GM20431 (cell line): Measurements from ENCODE around the gene NPHP1.
"Not testable (repeated sequence)": the region's sequence is repeated elsewhere in the genome, so short reads cannot be mapped to it uniquely, and the experiment has no call there.

Experiments used
- in situ Hi-C: fragments of 300-500 bp; cut with MseI, MboI; formaldehyde crosslinking; loops from one replicate; pipeline ENCODE4 v1.15.0; 2020; ENCODE audit warnings: low sequenced_read_pairs; ENCODE audit not compliant: unreplicated experiment

Gene NPHP1

DNA sequence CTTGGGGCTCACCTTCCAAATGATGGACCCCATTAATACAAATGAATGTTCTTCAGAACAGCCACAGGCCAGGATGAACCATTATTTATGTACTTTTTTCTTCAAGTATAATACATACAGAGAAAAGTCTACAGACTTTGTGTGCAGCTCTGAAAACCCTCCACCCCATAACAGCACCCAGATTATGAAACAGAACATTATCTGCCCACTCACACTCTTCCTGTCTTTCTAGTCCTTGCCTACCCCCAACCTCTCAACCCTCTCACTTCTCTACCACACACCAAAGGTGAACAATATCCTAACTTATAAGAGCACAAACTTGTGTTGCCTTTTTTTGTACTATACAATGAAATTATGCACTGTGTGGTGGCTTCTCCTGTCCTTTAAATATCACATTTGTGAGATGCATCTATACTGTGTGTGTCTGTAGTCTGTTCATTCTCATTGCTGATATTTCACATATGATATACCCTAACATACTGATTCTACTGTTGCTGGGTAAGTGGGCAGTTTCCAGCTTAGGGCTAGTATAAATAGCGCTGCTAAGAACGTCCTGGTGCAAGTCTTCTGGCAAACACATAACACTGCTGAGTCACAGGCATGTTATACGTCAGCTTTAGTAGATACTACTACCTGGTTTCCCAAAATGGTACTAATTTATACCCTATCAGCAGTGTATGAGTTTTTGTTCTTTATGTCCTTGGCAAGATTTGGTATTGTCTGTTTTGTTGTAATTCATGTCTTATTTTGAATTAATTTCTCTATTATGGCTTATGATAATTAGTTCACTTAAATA lies 1.0 kb upstream of the NPHP1 start:
- in situ Hi-C loops: no loop called here

DNA sequence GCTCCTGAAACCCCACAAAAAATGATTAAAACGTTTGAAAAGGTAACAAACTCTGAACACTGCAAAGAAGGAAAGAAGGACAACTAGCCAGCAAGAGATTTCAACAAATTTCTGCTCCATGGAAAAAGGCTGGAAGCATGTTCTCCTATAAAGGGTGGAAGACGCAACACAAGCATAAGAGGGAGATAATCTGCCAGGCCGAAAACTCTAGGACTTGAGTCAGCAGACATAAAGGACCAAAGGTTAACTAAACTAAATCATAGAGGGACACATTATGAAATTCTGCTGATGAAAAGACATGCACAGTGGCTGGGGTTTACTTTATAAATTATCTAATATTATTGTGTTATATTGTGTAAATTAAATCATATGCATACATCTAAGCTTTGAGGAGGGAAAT lies 6.8 kb downstream of the NPHP1 start:
- in situ Hi-C loops: no loop called here

DNA sequence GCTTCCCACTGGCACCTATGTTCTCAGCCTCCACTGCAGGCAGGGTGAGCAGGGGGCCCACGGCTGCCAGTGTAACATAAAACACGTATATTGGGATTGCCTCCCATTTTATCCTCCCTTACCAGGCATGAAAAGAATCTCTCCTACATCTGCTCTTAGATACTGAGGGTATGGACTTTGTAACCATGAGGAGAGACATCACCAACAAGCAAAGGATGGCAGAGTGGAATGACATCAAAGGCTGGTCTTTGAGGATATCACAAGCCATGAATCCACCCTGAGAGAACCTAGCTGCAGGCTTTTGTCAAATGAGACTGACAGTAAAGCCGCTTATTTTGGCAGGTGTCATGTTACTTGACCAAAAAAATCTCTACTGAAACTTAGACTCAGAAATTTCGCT lies 7.4 kb downstream of the NPHP1 start:
- in situ Hi-C loops: no loop called here

GRCh38 chr2:110190169-110190568 lies 14.6 kb downstream of the NPHP1 start:
- in situ Hi-C loops: not testable (repeated sequence)

DNA sequence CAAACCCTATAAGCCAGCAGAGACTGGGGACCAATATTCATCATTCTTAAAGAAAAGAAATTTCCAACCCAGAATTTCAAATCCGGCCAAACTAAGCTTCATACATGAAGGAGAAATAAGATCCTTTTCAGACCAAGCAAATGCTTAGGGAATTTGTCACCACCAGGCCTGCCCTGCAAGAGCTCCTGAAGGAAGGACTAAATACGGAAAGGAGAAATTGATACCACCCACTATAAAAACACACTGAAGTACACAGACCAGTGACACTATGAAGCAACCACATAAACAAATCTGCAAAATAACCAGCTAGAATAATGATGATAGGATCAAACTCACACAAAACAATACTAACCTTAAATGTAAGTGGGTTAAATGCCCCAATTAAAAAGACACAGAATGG lies 22.4 kb downstream of the NPHP1 start:
- in situ Hi-C loops: no loop called here

DNA sequence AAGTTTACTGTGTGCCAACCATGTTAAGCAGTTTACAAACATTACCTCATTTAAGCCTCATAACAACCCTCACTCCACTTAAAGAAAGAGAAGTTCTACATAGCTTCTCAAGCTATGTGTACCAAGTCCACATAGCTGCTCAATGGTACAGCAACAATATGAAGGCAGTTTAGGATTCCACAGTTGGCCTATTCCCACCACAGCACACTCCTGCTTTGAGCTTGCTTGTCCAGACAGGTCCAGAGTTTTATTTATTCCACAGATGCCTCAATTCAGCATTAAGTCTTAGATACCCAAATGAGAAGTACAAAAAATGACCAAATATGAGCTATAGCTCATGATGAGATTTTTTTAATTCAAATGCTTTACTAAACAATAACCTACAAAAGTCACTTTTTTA lies 24.8 kb downstream of the NPHP1 start:
- in situ Hi-C loops: no loop called here

- in situ Hi-C loops: no loop called here
Measured at GRCh38 chr2:110173523-110173922, 31.3 kb downstream of the NPHP1 start.

DNA sequence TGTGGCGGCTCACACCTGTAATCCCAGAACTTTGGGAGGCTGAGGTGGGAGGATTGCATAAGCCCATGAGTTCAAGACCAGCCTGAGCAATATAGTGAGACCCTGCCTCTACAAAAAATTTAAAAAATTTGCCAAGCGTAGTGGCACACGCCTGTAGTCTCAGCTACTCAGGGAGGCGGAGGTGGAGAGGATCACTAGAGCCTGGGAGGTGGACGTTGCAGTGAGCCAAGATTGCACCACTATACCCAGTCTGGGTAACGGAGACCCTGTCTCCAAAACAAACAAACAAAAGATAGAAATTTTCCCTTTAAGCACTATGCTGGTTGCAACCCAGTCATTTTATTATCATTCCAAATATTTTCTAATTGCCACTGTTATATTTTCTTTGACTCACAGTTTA lies 32.3 kb downstream of the NPHP1 start:
- in situ Hi-C loops: no loop called here

DNA sequence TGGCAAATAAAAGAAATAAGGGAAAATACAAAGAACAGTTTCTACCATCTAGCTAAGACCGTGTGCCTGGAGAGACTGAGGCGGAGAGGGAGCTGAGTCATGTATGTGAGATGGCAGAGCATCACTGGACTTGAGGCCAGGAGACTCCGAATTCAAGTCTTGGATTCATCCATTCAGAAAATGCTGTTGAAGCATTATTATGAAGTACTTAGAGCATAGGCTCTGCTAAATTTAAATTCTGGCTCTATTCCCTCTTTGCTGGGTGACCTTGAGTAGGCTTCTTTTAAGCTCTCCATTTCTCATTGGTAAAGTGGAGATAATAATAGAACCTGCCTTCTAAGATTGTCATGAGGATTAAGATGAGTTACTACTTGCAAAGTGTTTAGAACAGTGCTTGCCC lies 34.7 kb downstream of the NPHP1 start:
- in situ Hi-C loops: no loop called here

- in situ Hi-C loops: no loop called here
Measured at GRCh38 chr2:110167326-110168000, 37.4 kb downstream of the NPHP1 start.

DNA sequence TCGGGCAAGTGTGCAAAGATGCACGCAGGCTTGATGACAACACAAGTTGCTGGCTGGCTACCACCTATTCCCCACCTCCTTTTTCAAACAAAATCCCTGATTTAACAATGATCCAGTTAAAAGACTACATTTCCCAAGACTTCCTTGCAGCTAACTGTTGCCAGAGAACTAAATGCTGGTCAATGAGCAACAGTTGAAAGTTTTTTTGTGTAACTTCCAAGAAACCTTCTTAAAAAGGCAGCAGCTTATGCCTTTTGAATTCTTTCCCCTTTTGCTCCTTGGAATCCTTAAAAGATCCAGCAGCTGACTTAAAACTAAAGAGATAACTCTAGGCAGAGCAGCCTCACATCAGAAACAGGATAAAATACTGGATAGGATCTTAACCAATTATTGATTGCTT lies 38.5 kb downstream of the NPHP1 start:
- in situ Hi-C loops: no loop called here

- in situ Hi-C loops: no loop called here
Measured at GRCh38 chr2:110157153-110157793, 47.5 kb downstream of the NPHP1 start.

DNA sequence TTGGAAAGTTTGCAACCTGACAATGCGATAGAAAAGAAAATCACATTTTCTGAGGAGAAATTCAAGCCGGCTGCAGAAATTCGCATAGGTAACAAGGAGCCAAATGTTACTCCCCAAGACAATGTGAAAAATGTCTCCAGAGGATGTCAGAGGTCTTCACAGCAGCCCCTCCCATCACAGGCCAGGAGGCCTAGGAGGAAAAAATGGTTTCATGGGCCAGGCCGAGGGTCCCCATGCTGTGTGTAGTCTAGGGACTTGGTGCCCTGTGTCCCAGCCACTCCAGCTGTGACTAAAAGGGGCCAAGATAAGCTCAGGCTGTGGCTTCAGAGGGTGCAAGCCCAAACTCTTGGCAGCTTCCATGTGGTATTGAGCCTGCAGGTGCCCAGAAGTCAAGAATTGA lies 50.0 kb downstream of the NPHP1 start:
- in situ Hi-C loops: not testable (repeated sequence)

- in situ Hi-C loops: not testable (repeated sequence)
Measured at GRCh38 chr2:110154188-110154587, 50.6 kb downstream of the NPHP1 start.

DNA sequence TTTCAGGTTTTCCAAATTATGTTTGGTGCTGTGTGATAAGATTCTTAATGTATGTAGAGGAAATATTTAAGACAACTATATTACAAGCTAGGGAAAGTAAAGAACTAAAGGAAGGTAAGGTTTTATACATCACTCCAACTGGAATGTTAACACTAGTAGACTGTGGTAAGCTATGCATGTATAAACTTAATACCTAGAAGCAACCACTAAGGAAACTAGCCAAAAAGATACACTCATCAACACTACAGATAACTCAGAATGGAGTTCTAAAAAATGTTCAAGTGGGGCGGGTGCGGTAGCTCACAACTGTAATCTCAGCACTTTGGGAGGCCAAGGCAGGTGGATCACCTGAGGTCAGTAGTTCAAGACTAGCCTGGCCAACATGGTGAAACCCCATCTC lies 51.4 kb downstream of the NPHP1 start:
- in situ Hi-C loops: no loop called here

DNA sequence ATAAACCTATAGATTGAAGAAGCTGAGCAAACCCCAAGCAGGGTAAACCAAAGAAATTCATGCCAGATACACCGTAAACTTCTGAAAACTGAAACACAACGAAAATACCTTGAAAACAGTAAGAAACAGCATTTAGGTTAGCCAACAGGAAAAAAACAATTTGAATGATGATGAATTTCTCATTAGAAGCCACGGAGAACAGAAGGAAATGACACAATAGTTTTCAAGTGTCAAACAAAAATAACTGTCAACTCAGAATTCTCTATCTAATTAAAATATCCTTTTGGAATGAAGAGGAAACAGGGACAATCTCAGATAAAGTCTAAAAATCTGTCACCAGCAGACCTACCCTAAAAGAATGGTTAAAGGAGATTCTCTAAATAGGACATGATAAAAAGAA lies 51.9 kb downstream of the NPHP1 start:
- in situ Hi-C loops: no loop called here

GRCh38 chr2:110149330-110150220 lies 55.2 kb downstream of the NPHP1 start:
- in situ Hi-C loops: no loop called here

DNA sequence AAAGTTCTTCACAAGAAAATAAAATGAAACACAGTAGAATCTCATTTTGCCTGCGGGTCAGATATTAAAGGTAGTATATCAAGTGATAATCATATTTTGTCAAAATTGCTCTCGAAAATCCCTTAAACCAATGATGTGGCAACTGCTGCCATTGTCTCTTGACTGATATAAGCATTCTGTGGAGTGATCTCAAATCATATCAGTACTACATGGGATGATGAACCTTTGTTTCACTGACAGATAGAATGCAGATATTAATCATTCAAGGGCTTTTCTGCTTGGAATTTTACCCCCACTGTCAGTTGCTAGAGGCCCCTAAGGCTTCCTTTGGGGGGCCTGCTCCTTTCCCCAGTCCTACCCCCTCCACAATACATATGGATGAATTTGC lies 57.9 kb downstream of the NPHP1 start:
- in situ Hi-C loops: no loop called here

DNA sequence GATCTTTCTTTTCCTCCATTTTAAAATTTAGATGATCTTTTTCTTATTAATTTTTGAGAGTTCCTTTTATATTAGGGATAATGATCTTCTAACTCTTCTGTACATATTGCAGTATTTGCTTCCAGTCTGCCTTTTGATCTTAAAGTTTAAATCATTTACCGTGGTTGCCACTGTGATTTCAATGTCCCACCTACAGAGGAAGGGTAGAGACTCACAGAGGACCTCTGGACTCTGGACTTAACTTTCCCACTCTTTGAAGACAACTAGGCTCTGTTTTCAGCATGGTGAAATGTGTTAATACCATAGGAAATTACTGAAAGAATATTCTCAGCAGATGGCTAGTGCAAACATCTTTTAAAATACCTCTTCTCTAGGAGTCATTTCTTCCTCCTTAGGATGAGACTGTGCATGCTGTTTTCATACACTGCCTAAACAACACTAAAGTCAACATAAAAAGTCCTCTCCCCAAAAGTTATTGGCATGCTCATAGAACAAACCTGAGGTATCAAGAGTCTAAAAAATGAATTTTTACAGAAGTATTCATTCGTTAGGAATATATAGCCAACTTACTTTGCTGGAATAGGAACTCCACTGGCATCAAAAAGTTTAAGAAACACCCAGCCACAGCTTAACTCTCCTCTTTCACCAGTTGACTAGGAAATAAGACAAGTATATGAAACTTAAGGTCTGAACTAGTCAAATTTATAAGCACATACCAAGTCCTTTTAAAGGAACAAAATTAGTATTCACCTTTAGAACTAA lies 58.4 kb downstream of the NPHP1 start:
- in situ Hi-C loops: no loop called here

DNA sequence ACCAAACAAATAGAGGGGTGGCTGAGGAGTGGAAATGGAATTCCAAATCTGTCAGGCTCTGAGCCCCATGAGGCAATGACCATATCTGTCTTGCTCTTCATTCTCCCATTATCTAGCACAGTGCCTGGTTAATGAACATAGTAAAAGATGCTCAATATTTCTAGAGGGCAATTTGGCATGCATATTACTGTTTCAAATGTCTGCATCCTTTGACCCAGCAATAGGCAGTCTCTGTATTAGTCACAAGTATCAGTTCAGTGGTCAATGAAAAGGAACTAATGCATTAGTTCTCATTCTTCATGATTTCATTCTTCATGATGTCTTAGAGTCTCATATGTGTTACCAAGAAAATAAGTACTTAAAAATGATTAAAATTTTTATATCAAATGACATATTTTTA lies 60.8 kb downstream of the NPHP1 start:
- in situ Hi-C loops: no loop called here
